Inflammatory macrophage treated with lipopolysaccharide for 4 hours (primary cell): ENCODE results near the gene TSSC4.

Experiments used
- DNase-seq: peaks from one replicate; pipeline ENCODE4 v3.0.0-alpha.2; 2020

TSSC4 gene

DNA sequence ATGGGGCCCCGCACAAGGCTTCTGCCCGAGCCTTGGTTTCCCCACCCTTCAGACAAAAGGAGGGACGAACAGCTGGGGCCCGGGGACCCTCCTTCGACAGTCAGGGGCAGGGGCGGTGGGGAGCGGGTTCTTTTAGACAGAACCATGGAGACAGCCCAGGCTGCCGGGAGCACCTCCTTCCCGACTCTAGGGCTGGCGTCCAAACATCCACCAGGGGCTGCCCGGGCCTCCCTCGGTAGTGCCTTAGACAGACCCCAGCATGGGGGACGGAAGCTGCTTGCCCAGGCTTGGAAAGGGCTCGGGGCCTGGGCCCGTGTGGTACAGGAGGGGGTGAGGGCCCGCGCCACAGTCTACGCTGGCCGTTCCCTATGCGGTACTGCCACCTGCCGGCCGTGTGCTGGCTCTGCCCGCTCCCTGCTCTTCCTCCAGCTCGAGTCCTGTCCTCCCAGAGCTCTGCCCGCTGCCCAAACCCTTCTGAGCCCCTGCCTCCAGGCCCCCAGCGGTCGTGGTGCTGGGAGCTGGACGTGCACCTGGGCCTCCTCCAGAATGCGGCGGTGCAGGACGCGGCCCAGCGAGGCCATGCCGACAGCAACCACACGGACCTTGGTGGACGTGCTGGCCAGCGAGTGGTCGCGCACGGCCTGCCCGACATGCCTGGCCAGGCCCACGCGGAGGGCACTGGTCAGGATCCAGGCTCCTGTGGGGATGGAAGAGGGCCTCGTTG, 20.1 kb downstream of the TSSC4 start:
- peak; percentile 68 for DNase-seq

DNA sequence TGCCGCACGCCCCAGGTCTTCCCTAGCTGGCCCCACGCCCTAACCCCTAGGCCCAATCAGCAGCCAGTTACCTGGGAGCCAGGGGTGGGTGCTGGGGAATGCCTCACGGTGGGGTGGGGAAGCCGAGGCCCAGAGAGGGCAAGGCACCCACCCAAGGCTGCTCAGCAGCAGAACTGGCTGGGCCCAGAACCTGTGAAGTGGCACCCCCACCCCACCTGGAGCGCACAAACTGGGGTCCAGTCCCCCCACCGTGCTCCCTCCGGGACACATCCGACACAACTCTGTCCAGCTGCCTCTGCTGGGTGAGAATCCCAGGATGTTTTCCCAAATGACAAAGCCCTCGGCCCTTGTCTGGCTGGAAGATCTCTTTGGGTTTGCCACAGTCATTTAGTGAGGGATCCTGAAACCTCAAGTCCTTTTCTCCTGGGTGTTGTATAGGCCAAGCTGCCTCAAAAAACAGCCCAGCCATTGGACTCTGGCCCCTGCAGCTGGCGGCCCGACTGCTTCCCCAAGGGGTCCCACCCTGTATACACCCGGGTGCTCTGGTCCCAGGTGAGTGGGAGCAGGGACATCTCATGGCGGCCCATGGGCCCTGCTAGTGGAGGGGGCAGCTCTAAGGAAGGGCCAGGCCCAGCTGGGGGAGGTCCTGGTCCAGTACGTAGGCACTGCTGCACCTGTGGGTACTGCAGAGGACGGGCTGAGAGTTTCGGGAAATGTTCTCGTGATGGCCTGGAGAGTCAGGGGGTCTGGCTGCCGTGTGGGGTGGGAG, 20.9 kb downstream of the TSSC4 start:
- DNase-seq, result no peak

DNA sequence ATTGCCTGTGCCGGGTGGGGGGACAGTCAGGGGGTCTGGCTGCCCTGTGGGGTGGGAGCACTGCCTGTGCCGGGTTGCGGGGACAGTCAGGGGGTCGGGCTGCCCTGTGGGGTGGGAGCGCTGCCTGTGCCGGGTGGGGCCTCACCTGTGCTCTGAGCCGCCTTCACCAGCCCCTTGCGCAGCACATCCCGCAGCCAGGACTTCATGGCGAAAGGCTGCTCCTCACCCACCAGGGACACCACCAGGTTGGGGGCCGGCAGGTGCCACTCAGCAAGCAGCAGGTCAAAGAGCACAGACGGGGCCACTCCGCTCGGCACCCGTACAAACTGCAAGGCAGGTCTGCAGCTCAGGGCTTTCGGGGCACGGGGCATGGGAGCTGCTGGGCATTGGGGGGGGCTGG, 21.4 kb downstream of the TSSC4 start:
- no peak for DNase-seq

DNA sequence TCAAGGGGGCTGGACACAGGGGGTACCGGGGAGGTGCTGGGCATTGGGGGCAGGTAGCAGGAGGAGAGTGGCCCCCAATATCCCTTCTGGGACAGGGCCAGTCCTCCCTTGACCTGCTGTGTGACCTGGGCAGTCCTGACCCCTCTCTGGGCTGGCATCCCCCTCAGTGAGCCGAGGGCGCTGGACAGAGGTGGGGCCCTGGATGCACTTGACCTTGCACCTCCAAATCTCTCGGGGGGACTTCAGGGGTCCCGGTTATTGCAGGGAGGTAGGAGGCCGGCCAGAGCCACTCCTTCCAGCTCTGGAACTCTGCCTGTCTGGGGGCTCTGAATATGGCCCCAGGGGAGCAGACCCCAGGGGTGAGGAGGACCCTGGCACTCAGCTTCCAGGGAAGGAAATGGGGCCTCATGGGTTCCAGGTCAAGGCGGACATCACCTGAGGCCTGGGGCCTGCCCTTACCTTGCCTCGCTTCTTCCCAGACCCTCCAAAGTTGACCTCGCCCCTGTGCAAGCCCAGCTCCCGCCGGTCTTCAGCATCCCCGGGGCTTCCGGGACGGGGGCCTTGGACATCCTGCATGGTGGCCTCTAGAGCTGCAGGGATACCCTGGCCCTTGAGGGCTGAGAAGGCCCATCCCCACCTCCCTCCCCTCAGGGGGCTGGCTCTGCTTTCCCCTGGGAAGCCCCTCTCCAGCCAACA, 22.1 kb downstream of the TSSC4 start:
- DNase-seq, result no peak

DNA sequence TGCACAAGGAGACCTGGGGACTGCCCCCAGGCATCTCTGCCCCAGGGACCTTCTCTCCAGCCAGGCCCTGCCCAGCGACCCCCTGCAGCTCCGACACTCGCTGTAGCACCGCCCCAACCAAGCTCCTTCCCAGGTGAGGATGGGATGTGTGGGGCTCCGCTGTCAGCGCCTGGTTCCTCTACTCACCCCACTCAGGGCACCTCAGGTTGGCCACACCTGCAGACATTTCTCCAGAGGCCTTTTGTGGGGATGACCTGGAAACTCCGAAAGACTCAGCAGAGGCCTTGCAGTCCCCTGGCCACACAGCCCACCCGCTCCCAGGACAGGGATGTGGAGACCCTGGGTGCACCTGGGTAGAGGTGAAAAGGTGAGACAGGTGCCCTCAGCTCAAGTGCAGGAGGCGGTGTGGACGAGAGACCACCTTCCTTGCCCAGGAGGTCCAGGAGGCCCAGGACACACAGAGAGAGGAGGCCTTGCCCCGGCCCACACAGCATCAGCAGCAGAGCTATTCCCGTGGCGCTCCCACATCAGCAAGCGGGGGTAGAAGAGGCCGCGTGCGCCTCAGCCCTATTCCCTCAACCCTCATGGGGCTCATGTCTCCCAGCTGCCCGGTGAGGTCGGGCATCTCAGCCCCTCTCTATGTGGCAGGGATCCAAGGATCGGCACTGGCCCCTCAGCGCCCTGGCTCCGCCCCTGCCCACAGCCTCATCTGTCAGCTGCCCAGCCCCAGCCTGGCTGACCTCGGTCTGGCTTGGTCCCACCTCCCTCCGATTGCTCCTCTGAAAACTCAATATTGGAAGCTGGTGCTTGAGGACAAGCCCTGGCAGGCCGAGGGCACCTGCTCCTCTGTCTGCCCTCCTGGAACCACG, 22.8 kb downstream of the TSSC4 start:
- DNase-seq, result no peak

DNA sequence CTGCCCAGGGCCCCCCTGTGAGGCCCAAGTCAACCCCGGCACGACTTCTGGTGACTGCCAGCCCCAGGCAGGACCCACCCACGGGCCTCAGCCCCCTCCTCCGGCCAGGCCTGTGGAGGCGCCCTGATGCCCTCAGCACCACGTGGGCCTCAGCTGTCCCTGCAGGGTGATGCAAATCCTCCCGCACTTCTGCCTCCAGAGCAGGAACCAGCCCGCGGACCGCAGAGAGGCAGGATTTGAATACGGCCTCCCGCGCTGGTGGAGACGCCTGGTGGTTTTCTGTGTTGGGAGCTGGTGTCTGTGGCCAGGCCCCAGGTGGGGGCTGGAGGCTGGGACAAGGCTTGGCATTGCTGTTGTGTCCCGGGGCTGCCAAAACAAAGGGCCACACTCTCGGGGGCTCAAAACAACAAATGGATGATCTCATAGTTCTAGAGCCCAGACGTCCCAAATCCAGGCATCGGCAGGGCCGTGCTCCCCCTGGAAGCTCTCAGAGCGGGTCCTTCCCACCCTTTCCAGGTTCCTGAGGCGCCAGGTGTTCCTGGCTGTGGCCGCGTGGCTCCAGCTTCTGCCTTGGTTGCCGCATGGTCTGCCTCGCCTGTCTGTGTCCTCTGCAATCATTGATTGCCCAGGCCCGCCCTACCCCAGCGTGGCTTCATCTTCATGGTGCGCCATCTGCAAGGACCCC, 24.4 kb downstream of the TSSC4 start:
- peak; percentile 63 for DNase-seq

DNA sequence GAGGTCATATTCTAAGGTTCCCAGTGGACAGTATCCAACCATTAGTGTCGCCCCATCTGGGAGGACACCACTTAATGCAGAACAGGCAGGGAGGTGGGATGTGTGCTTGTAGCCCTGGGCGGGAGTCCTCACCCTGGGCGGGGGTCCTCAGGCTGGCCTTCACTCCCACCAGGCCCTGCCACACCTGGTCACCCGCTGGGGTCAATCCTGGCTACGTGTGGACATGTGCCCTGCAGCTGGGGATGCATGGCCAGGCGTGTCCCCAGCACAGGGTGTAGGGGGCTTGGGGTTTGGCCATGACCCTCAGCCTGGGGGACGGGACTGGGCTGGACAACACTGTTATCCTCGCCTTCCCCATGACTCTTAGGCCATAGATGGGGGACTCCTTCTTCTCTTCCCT, 25.0 kb downstream of the TSSC4 start:
- DNase-seq, result no peak

DNA sequence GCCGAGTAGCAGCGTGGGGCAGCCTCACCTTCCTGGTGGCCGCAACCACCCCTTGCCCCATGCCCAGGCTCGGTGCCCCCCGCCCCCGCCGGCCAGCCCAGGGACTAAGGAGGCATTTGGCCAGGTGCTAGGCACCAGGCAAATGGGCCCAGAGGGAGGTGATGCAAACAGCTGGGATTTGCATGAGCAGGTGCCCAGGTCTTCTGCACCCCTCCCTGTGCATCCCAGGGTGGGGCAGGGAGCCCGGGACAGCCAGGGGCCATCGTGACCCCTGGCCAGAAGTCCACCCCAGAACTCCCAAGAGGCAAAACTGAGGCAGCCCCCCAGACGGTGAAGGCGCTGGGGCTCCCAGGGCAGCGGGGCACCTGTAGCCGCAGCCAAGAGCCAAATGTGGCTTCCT, 25.7 kb downstream of the TSSC4 start:
- DNase-seq, result no peak

DNA sequence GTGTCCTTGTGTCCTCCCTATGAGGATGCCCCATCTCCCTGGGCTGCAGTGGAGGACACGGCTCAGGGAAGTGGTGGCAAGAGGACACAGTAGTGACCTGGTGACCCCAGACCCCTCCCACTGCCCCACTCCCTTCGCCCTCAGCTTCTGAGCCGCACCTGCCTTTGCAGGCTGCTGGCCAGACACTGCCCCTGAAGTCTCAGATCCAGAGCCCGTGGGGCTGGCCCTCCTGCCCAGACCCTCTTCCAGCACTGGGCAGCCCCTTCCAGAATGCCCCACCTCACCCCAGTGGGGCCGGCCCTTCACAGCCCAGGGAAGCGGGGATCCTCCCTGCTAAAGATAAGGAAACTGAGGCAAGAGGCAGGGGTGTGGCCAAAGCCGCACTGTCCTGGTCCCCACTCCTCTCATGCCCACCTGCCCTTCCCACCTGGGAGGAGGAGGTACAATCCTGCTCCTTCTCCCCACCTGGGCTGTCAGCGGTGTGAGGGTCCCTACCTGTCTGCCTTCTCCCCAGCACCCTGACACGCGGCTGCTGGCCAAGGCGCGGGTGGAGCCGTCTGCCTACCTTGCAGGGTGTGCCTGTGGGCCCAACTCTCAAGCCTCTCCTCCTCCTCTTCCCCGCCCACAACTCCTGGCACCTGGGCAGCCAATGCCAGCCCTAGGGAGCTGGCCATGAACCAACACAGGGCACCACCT, 26.4 kb downstream of the TSSC4 start:
- DNase-seq, result no peak

DNA sequence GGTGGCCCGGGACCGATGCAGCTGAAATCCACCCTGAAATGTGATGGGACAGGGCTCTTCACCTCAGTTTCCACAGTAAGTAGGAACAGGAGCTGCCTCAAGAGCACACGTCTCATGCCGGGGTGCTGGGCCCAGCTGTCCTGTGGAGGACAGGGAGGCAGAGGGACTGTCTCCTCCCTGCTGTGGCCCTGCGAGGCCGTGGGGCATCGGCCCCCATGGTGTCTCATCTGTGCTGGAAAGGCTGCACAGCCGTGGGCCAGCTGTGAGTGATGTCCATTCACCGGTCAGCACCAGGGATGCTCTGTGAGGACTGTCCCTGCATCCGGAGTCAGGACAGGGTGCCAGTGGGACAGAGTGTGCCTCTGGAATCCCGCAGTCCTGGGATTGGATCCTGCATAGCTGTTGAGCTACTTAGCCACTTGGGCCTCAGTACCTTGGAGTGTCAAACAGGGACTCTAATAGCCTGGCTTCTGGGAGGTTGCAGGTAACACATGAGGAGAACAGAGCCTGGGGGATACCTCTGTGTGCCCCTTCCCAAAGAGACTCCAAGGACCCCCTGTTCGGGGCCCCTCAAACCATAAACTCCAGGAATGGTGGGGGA, 27.3 kb downstream of the TSSC4 start:
- no peak for DNase-seq

DNA sequence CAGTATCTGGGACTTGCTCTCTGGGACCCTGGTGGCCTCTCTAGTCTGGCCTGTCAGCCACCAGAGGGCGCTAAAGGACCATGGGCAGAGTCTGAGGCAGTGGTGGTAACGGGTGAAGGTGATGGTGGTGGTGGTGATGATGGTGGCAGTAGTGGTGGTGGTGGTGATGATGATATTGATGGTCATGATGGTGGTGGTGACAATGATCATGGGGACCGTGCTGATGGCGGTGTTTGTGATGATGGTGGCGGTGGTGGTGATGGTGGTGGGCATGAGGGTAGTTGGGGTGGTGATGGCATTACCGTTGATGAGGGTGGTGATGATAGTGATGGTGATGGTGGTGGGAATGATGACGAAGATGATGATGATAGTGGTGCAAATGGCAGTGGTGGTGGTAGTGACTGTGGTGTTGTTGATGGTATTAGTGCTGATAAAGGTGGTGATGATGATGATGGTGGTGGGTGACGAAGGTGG, 27.8 kb downstream of the TSSC4 start:
- peak; percentile 72 for DNase-seq

DNA sequence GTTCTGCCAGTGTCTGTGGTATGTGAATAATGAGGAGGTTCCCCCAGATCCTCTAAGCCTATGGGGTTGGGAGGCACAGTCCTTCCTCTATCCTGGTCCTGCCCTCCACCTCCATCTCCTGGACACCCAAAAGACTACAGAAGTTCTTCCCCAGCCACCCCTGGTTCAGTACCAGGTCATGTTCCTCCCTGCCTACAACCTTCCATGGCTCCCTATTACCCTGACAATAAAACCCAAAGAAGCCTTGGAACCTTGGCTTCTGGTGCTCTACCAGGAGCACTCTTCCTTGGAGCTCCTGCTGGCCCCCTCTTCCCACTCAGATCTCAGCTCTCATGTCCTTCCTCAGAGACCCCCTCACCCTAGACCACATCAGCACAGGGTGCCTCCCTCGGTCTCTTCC, 30.8 kb downstream of the TSSC4 start:
- DNase-seq, result no peak

DNA sequence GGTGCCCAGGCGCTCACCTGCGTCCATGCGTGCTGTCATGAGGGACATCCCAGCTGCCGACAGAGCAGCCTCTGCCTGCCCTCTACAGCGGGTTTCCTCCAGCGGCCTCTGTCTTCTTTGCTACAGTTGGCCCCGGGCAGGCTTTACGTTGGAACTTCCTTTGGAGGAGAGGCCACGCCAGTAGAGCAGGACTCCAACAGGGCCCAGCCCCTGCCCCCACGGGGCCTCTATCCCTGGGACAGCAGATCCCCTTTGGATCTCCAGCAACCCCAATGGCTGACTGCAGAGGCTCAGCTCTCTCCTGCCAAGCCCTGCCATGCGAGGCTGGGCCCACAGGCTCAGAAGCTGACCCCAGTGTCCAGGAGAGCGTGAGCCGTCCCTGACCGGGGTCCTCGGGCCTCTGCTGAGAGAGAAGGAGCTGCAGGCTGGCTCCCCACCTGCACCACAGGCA, 31.6 kb downstream of the TSSC4 start:
- DNase-seq, result no peak

DNA sequence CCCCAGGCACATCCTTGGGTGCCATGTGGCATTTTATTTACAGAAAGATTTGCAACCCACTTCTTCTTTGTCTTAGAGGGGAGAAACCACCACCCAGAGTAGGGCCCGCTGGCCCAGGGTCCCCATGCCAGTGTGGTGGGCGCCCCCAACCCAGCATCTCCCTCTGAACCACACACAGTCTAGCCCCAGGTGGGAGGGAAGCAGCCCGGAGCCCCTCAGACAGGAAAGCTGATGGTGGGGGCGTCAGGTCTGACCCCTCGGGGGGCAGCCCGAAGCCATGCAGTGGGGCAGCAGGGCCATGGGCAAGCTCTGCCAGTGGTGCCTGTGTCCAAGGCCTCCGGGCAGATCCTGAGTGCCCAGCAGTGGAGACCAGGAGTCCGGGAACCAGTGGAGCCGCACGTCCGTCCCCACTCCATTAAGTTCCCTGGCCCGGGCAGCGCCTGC, 32.1 kb downstream of the TSSC4 start:
- no peak for DNase-seq

DNA sequence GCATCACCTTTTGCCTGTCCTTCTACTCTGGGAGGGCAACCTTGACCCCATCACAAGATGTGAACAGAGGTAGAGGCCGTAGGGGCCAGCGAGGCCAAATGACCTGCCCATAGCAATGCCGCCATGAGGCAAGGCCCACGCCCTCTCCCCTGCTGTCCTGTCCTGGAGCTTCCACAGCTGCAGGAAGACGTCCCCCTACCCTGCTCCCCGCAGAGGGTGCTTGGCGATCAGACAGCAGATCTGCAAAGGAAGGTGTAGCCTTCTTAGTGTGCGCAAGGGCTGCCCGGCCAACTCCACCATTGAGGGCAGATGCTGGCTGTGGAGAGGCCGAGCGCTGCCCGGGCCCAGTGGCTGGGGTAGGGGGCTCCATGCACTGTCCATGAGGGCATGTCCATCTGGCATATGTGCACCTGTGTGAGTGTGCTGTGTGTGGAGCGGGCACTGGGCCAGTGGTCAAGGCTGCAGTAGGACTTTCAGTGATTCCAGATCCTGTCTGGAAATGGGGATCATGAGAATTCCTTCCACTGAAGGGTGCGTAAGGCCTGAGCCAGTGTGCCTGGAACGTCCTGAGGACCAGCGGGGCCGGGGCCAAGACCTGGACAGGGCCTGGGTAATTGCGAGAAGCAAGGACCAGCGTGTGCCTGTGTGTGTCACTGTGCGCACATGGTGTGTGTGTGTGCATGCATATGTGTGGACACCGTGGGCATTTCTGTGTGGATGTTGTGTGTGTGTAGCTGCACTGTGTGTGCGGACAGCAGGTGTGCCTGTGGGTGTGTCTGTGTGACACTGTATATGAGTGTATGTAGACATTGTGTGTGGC, 32.8 kb downstream of the TSSC4 start:
- DNase-seq, result no peak

DNA sequence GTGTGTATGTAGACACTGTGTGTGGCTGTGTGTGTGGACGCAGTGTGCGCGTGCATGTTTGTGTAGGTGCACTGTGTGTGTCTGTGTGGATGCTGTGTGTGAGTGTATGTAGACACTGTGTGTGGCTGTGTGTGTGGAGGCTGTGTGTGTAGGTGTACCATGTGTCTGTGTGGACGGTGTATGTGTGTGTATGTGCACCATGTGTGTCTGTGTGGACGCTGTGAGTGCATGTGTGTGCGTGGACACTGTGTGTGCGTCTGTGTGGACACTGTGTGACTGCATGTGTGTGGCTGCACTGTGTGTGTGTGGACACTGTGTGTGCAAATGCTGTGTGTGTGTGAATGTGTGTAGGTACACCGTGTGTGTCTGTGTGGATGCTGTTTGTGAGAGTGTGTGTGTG, 33.5 kb downstream of the TSSC4 start:
- no peak for DNase-seq

DNA sequence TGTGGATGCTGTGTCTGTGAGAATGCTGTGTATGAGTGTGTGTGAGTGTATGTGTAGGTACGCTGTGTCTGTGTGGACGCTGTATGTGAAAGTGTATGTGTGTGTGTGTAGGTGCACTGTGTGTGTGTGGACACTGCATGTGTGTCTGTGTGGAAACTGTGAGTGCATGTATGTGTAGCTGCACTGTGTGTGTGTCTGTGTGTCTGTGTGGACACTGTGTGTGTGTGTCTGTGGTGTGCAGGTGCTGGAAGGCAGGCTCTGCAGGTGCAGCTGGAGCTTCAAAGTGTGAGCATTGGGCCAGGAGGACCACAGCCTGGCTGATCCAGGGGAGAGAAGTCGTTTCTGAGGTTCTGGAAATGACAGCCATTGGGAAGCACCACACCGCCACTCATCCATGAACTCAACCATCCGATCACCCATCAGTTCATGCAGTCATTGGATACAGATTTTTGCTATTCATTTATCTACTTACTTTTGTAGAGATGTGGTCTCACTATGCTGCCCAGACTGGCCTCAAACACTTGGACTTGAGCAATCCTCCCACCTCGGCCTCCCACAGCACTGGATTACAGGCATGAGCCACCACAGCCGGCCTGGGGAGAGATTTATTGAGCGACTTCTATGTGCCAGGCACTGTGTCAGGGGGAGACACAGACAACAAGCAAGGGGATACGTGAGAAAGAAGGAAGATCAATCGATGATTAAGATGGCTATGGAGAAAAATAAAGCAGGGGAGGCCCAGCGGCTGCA, 34.1 kb downstream of the TSSC4 start:
- DNase-seq, result no peak

DNA sequence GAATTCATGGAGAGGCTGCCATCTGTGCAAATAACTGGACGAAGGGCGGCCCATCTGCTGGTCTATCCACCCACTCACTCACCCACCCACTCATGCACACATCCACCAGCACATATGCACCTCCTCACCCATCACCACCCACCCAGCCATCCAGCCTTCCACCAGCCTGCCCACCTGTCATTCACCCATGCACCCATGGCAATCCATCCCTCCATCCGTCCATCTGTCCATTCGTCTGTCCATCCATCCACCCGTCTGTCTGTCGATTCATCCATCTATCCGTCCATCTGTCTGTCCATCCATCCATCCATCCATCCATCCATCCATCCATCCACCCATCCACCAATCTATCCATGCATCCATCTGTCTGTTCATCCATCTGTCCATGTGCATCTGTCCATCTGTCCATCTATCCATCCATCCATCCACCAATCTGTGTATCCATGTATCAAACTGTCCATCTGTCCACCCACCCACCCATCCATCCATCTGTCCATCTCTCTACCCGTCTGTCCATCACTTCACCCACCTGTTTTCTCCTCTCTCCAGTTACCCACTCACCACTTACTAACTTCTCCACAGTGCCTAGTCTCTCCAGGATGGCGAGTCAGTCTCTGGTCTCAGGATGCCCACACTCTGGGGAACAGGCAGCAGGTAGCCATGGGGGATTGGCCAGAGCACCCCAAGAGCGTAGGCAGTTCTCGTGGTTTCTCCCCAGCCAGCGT, 34.9 kb downstream of the TSSC4 start:
- DNase-seq, result no peak
